Measurements from ENCODE around the gene STARD13.

GRCh38 chr13:33286128-33286527, 573 bp upstream of the STARD13 start:
- TF ChIP-seq CTCF (conservative IDR thresholded peaks at IDR 0.05; ENCODE audit: low read length) (no peak), EZH2phosphoT487 (IDR thresholded peaks at IDR 0.05; ENCODE audit: borderline replicate concordance, low read depth, low read length) (no peak)

All from OCI-LY7 (cell line).